Central memory CD8-positive, alpha-beta T cell (primary cell): ENCODE data around the gene CLIC1.

Experiments used
- ATAC-seq: fragments of 150-1000 bp; cut with Tn5 transposase; replicated peaks from 2 replicates; pipeline ENCODE4 v1.10.0; 2022; ENCODE audit warnings: mild to moderate bottlenecking, moderate FRiP score, moderate number of reproducible peaks; ENCODE audit not compliant: poor library complexity, severe bottlenecking; ENCODE audit errors: extremely low read depth
- DNase-seq, 2 donors: peaks; one replicate each; pipeline ENCODE4 v3.0.0; 2021; ENCODE audit warnings: low spot score in 2 of 2
- H3K27ac Mint-ChIP-seq: one replicate; pipeline ENCODE4 v1.8.0; 2022; ENCODE audit warnings: low read depth, mild to moderate bottlenecking, moderate library complexity, mixed read lengths
- H3K27me3 Mint-ChIP-seq: one replicate; pipeline ENCODE4 v1.8.0; 2022; ENCODE audit warnings: mixed read lengths
- H3K36me3 Mint-ChIP-seq: one replicate; pipeline ENCODE4 v1.8.0; 2022; ENCODE audit warnings: mild to moderate bottlenecking, moderate library complexity, mixed read lengths; ENCODE audit not compliant: insufficient read depth
- H3K4me1 Mint-ChIP-seq: one replicate; pipeline ENCODE4 v1.8.0; 2022; ENCODE audit warnings: mixed read lengths
- H3K4me3 Mint-ChIP-seq: one replicate; pipeline ENCODE4 v1.8.0; 2022; ENCODE audit warnings: mild to moderate bottlenecking, moderate library complexity, mixed read lengths
- H3K9me3 Mint-ChIP-seq: one replicate; pipeline ENCODE4 v1.8.0; 2022; ENCODE audit warnings: mixed read lengths

The CLIC1 gene

DNA sequence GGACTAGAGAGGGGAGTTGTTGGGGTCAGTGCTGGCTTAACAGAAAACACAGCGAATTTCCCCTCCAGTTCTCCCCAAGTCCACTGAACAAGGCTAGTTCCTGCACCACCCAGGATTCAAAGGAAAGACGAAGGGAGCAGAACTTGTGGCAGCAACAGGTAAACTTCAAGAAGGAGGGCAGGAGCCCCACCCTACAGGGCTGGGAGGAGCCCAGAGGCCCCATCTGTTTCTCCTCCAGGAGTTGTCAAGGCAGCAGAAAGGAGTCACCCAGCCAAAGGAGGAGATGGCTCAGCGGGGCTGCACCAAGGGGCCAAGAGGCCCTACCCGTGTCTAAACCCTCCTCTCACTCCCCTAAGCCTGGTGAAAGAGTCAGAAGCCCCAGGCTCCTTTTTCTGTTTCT lies 27.9 kb upstream of the CLIC1 start:
- H3K27me3 Mint-ChIP-seq = no peaks in the 10 kb centered on the region
- H3K4me1 Mint-ChIP-seq = peaks cover 9% of the 10 kb centered on the region
- peaks cover 9% of the 10 kb centered on the region for H3K36me3 Mint-ChIP-seq
- H3K4me3 Mint-ChIP-seq = no peak overlapping the region
- H3K27ac Mint-ChIP-seq = no peak overlapping the region
- no peaks in the 10 kb centered on the region for H3K9me3 Mint-ChIP-seq
- ATAC-seq (no peak), DNase-seq (no peak)

DNA sequence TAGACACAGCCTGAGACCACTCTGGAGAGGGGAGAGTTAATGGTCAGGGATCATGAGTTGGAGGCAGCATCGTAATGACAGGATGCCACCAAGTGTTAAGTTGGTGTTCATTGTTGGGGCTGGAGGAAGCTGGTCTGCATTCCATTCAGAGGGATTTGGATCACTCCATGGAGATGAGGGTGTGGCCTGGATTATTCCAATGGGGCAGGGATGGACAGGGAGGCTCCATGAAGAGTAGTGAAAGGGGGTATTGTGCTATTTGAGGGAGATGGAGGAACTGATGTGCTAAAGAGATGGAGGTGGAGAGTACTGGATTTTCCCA lies 27.2 kb upstream of the CLIC1 start:
- H3K27ac Mint-ChIP-seq = no peak overlapping the region
- ATAC-seq (no peak), DNase-seq (no peak)
- no peak overlapping the region for H3K4me3 Mint-ChIP-seq
- peaks cover 9% of the 10 kb centered on the region for H3K4me1 Mint-ChIP-seq
- H3K9me3 Mint-ChIP-seq = no peaks in the 10 kb centered on the region
- H3K27me3 Mint-ChIP-seq = no peaks in the 10 kb centered on the region
- H3K36me3 Mint-ChIP-seq = peaks cover 10% of the 10 kb centered on the region

DNA sequence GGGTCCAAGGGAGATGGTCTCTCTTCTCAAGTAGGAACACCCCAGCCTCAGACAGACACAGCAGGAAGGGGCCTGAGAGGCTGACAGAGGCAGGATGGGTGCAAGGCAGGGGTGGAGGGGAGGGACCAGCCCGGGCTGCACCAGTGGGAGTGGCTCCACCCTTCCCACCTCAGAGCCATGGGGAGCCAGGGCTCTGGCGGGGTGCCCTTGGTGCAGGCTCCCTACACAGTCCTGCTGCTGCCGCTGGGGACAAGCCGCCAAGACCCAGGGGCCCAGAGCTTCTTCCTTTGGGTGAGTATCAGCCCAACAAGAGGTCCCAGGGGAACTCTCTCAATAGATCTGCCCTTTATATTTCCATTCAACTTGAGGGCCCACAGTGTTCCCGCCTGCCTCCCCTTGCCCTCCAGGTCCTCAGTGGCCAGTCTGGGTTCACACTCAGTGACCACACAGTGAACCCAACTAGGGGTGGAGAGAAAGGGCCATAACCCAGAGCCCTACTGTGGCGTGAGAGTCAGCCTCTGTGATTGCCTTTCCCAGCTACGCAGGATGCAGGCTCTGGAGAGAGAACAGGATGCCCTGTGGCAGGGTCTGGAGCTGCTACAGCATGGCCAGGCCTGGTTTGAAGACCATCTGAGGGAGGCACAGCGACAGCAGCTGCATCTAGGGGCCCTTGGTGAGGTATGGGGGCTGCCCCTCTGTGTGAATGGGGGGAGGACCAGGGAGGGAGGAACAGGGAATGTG lies 26.7 kb upstream of the CLIC1 start:
- ATAC-seq = no peak
- Mint-ChIP-seq H3K4me1 (peaks cover 13% of the 10 kb centered on the region), H3K9me3 (no peaks in the 10 kb centered on the region), H3K36me3 (peaks cover 12% of the 10 kb centered on the region), H3K27ac (no peak overlapping the region), H3K4me3 (no peak overlapping the region), H3K27me3 (no peaks in the 10 kb centered on the region)
- no peak for DNase-seq

DNA sequence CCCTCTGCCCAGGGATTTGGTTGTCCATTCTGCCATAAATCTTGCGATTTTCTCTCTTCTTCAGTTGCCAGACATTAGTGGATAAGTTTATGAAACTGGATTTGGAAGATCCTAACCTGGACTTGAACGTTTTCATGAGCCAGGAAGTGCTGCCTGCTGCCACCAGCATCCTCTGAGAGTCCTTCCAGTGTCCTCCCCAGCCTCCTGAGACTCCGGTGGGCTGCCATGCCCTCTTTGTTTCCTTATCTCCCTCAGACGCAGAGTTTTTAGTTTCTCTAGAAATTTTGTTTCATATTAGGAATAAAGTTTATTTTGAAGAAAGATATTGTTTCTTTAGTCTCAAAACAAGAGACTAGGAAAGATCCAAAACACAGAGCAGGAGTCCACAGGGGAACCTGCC lies 26.0 kb upstream of the CLIC1 start, which contains the start of gene SAPCD1:
TSS of gene SAPCD1 (plus strand) at position 301 of the 400 bp plus-strand sequence. CDS start 399 bp downstream, outside the sequence.
- H3K36me3 Mint-ChIP-seq = peaks cover 11% of the 10 kb centered on the region
- H3K9me3 Mint-ChIP-seq = no peaks in the 10 kb centered on the region
- H3K27me3 Mint-ChIP-seq = no peaks in the 10 kb centered on the region
- H3K4me1 Mint-ChIP-seq = peaks cover 15% of the 10 kb centered on the region
- H3K27ac Mint-ChIP-seq = peak within 1 kb of the TSS; percentile 16
- no peak for ATAC-seq
- no peak within 1 kb of the TSS for H3K4me3 Mint-ChIP-seq
- DNase-seq = no peak

DNA sequence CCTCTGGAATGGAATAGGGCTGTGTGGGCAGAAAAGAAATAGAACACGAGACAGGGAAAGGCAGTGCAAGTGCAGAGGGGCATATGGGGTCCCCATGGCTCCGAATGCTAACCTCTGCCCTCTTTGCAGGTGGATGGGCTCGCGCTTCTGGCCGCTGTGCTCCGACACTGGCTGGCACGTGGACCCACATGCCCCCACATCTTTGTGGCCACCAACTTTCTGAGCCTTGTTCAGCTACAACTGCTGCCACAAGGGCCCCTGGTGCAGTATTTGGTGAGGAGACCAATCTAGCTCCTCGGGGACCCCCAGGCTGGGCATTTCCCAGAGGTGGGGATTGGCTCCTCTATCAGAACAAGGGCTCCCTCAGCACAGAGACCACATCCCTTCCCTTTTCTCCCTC lies 25.0 kb upstream of the CLIC1 start:
- Mint-ChIP-seq H3K9me3 (no peaks in the 10 kb centered on the region), H3K4me3 (no peak overlapping the region), H3K36me3 (peaks cover 10% of the 10 kb centered on the region), H3K4me1 (peaks cover 15% of the 10 kb centered on the region), H3K27ac (no peak overlapping the region), H3K27me3 (no peaks in the 10 kb centered on the region)
- ATAC-seq = no peak
- no peak for DNase-seq

DNA sequence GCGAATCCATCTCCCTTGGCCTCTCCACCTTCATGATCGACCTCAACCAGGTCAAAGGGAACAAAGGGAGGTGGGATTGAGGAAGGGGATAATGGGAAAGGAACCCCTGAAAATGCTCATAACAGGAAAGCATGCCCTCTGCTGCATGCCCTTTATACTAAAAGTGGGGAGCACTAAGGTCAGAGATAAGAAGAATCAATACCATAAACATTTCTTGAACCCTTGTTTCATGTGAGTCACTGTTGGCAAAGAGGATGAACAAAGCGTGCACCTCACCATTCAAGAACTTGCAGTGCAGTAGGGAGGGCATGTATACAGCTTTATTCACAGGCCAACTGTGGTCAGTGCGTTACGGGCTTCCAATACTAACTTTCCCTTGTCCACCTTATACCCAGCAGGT lies 24.5 kb upstream of the CLIC1 start:
- peaks cover 10% of the 10 kb centered on the region for H3K36me3 Mint-ChIP-seq
- no peaks in the 10 kb centered on the region for H3K9me3 Mint-ChIP-seq
- no peaks in the 10 kb centered on the region for H3K27me3 Mint-ChIP-seq
- H3K27ac Mint-ChIP-seq = no peak overlapping the region
- DNase-seq (no peak), ATAC-seq (no peak)
- H3K4me3 Mint-ChIP-seq = no peak overlapping the region
- peaks cover 15% of the 10 kb centered on the region for H3K4me1 Mint-ChIP-seq

DNA sequence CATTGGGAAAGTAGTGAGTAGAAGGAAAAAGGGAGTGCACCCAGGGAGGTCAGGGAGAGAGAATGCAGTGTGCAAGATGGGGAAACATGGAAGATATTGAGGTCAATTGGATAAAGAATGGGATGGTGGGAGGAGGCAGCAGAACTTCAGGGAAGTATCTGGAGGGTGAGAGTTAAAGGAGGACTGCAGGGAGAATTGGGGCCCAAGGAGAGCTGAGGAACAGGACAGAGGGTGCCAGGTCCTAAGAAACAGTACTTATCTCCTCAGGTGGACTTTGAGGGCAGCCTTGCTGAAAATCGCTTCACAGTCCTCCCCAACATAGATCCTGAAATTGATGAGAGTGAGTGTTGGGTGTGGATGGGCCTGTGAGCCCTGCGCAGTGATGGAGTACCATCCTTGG lies 22.0 kb upstream of the CLIC1 start:
- DNase-seq (no peak), ATAC-seq (no peak)
- Mint-ChIP-seq H3K4me1 (peaks cover 10% of the 10 kb centered on the region), H3K27ac (no peak overlapping the region), H3K27me3 (no peaks in the 10 kb centered on the region), H3K4me3 (no peak overlapping the region), H3K36me3 (peaks cover 6% of the 10 kb centered on the region), H3K9me3 (no peaks in the 10 kb centered on the region)

DNA sequence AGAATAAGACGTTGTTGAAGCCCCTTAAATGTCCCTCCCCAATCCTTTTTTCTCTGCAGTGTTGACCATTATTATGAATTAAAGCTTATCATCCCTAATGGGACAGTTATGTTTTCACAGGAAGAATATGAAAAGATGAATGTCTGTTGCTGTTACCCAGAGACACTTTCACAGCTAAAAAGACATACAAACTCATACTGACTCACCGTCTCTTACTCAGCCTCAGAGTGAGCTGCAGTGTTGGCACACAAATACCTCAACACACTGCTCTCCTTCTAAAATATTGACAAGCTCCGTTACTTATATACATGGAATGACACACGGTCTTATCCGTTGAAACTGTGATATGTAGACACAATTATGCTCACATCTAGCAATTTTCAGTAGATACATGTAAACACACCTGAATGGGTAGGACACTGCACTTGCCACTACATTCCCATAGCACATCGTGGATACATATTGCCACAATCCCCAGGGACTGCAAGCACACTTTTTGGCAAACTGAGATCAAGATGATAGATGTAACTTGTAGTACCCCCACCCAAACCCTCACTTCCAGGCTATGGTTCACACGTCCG lies 16.5 kb upstream of the CLIC1 start:
- Mint-ChIP-seq H3K4me3 (no peak overlapping the region), H3K36me3 (peaks cover 4% of the 10 kb centered on the region), H3K9me3 (no peaks in the 10 kb centered on the region), H3K27ac (no peak overlapping the region), H3K4me1 (peaks cover under 1% of the 10 kb centered on the region), H3K27me3 (no peaks in the 10 kb centered on the region)
- ATAC-seq (no peak), DNase-seq (no peak)

DNA sequence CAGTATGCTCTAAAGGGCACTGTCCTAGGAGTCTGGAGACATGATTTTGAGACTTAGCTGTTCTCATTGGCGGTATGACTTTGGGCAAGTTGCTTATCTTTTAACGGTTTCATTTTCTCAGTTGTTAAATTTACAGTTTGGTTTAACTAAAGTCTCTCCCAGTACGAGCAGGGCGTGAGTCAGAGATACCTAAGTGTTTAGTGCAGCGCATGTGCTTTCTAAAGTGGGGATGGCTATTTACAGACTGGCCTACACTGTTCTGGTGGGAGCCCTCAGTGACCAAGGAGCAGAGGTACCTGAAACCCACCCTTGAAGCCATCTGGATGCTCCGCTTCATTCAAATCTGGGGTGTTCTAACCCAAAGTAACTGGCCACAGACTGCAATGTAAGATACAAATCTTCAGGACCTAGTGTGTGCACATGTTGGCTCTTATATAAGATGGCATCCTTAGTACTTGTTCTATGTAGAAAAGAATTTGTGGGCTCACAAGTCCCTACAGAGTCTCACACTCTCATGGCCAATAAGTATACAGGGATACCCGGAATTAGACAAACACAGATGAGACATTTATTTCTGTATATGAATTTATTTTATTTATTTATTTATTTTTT lies 14.2 kb upstream of the CLIC1 start:
- no peak overlapping the region for H3K27ac Mint-ChIP-seq
- H3K27me3 Mint-ChIP-seq = no peaks in the 10 kb centered on the region
- H3K9me3 Mint-ChIP-seq = no peaks in the 10 kb centered on the region
- no peaks in the 10 kb centered on the region for H3K4me1 Mint-ChIP-seq
- DNase-seq (no peak), ATAC-seq (no peak)
- H3K36me3 Mint-ChIP-seq = peaks cover 8% of the 10 kb centered on the region
- no peak overlapping the region for H3K4me3 Mint-ChIP-seq

DNA sequence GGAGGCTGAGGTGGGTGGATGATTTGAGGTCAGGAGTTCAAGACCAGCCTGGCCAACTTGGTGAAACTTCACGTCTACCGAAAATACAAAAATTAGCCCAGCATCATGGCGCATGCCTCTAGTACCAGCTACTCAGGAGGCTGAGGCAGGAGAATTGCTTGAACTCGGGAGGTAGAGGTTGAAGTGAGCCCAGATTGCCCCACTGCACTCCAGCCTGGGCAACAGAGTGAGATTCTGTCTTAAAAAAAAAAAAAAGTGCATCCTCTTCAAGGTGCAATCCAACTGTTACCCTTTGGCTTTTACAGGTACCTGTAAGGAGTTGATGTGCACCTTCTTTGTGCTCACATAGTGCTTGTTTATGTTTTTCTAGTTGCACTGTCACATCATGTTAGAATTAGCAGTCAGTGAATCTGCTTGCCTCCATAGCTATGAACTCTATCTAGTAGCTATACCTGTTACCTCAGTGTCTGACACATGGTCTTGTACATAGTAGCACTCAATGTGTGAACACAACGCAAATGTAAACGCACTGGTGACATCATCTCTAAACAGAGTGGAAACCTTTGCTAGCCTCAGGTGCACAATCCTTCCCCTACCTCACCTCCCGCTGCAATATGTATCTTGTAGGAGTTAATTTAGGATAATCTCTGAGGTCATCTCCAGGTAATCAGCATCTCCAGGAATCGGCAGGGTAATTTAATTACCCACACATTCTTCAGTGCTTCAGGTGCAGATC lies 13.1 kb upstream of the CLIC1 start:
- Mint-ChIP-seq H3K27ac (no peak overlapping the region), H3K4me1 (no peaks in the 10 kb centered on the region), H3K36me3 (peaks cover 8% of the 10 kb centered on the region), H3K4me3 (no peak overlapping the region), H3K9me3 (no peaks in the 10 kb centered on the region), H3K27me3 (no peaks in the 10 kb centered on the region)
- DNase-seq = no peak
- ATAC-seq = no peak

DNA sequence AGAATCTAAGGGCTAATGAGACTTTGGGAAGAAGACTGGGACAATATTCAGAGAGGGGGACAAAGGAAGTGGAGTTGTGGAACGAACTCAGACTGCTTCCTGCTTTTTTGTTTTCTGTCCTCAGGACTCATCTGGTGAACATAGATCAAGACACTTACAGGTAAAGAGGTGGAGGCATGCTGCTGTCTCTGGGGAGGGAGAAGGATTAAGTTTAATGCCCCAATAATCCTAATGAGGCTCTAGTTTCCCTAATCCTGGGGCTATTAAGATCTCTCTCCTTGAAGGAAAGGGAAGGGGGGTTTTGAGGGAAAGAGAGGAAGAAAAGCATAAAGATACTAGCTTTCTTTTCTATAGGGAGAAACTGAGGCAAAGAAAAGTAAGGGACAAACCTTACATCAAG lies 8.1 kb upstream of the CLIC1 start:
- H3K4me1 Mint-ChIP-seq = peaks cover 13% of the 10 kb centered on the region
- no peaks in the 10 kb centered on the region for H3K27me3 Mint-ChIP-seq
- ATAC-seq (no peak), DNase-seq (no peak)
- no peak overlapping the region for H3K4me3 Mint-ChIP-seq
- no peak overlapping the region for H3K27ac Mint-ChIP-seq
- no peaks in the 10 kb centered on the region for H3K9me3 Mint-ChIP-seq
- peaks cover 15% of the 10 kb centered on the region for H3K36me3 Mint-ChIP-seq

DNA sequence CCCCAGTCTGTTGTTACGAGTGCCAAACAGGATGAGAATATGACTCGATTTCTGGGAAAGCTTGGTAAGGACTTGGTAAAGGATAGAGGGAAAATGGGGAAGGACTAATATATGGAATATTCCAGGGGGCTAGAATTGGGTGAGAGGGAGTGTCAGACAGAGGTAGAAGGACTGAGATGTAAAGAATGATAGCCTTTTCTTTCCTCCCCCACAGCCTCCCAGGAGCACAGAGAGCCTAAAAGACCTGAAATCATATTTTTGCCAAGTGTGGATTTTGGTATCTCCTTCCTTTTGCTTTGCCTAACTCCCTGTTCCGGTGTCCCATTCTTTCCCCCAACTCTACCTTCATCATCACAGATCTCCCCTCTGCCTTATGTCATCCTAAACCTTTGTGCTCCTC lies 6.6 kb upstream of the CLIC1 start:
- Mint-ChIP-seq H3K9me3 (no peaks in the 10 kb centered on the region), H3K4me1 (peaks cover 29% of the 10 kb centered on the region), H3K27ac (no peak overlapping the region), H3K27me3 (no peaks in the 10 kb centered on the region), H3K4me3 (no peak overlapping the region), H3K36me3 (peaks cover 19% of the 10 kb centered on the region)
- DNase-seq = no peak
- ATAC-seq = no peak

DNA sequence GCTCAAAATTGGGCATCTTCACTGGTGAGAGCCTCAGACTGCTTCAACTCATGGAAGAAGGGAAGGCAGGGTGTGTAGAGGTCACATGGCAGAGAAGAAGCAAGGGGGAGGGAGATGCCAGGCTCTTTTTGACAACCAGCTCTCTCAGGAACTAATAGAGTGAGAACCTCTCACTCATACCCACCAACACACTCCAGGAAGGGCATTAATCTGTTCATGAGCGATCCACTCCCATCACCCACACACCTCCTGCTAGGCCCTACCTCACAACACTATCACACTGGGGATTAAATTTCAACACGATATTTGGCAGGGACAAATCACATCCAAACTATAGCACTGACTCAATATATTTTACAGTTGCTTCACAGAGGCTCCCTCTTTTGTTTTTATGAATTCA lies 5.5 kb upstream of the CLIC1 start:
- H3K27ac Mint-ChIP-seq = peak overlapping the region; percentile 30
- H3K36me3 Mint-ChIP-seq = peaks cover 20% of the 10 kb centered on the region
- peaks cover 39% of the 10 kb centered on the region for H3K4me1 Mint-ChIP-seq
- ATAC-seq (no peak), DNase-seq (no peak)
- H3K9me3 Mint-ChIP-seq = no peaks in the 10 kb centered on the region
- H3K27me3 Mint-ChIP-seq = no peaks in the 10 kb centered on the region
- H3K4me3 Mint-ChIP-seq = peak overlapping the region; percentile 96
